Stimulated activated naive CD4-positive, alpha-beta T cell (primary cell): Measurements from ENCODE around the gene DNAJC1.
"Not testable (repeated sequence)": the region's sequence is repeated elsewhere in the genome, so short reads cannot be mapped to it uniquely, and the experiment has no call there.

Experiments used
- DNase-seq, 6 experiments: peaks; one replicate each; lab custom pipeline; 2025; lab: John Stamatoyannopoulos, UW

DNAJC1 gene

GRCh38 chr10:22003177-22003963, at the start of gene DNAJC1:
DNAJC1 (minus strand) TSS chr10:22003730; CDS start chr10:22003434, 296 bp downstream.
- DNase-seq = peak; percentile 94 to 98 (median 96)

GRCh38 chr10:22053048-22053447, 49.5 kb upstream of the DNAJC1 start:
- DNase-seq = no peak

- no peak for DNase-seq
These were observed 46.1 kb upstream of the DNAJC1 start for GRCh38 chr10:22049635-22050034.

GRCh38 chr10:22047812-22048211, 44.3 kb upstream of the DNAJC1 start:
- DNase-seq = no peak

GRCh38 chr10:22043327-22043633, 39.8 kb upstream of the DNAJC1 start:
- DNase-seq = no peak

- DNase-seq = no peak
These were observed 39.2 kb upstream of the DNAJC1 start for GRCh38 chr10:22042557-22043326.

- no peak for DNase-seq
These were observed 30.8 kb upstream of the DNAJC1 start for GRCh38 chr10:22034333-22034732.

- not testable (repeated sequence) for DNase-seq
These were observed 28.7 kb upstream of the DNAJC1 start for GRCh38 chr10:22032268-22032667.

- DNase-seq = no peak
These were observed 26.9 kb upstream of the DNAJC1 start for GRCh38 chr10:22030421-22030820.

- peak in 3 of 6 experiments; percentile 40 to 59 (median 49) for DNase-seq
These were observed 26.1 kb upstream of the DNAJC1 start for GRCh38 chr10:22029445-22030236.

GRCh38 chr10:22027364-22028238, 24.1 kb upstream of the DNAJC1 start:
- no peak for DNase-seq

- DNase-seq = no peak
These were observed 22.8 kb upstream of the DNAJC1 start for GRCh38 chr10:22026287-22026686.

GRCh38 chr10:22023508-22023907, 20.0 kb upstream of the DNAJC1 start:
- no peak for DNase-seq

GRCh38 chr10:22022257-22023032, 18.9 kb upstream of the DNAJC1 start:
- peak; percentile 46 to 74 (median 58) for DNase-seq

- DNase-seq = not testable (repeated sequence)
These were observed 17.6 kb upstream of the DNAJC1 start for GRCh38 chr10:22021144-22021543.

GRCh38 chr10:22017283-22018020, 13.9 kb upstream of the DNAJC1 start:
- no peak for DNase-seq

- DNase-seq = no peak
These were observed 12.6 kb upstream of the DNAJC1 start for GRCh38 chr10:22016046-22016705.

GRCh38 chr10:22010973-22011408, 7.5 kb upstream of the DNAJC1 start:
- peak in 3 of 6 experiments; percentile 12 to 62 (median 49) for DNase-seq

GRCh38 chr10:22010539-22010938, 7.0 kb upstream of the DNAJC1 start:
- DNase-seq = no peak
